Esophagus muscularis mucosa (tissue), 4 donors: ENCODE results near the gene CLNK.

Experiments
- EP300 ChIP-seq: sonication (generic); formaldehyde crosslinking; IDR thresholded peaks from one replicate; pipeline ENCODE4 v1.6.1; 2017; ENCODE audit warnings: antibody characterized with exemption
- POLR2AphosphoS5 ChIP-seq, 2 donors: sonication (generic); formaldehyde crosslinking; IDR thresholded peaks; one replicate each; pipeline ENCODE4 v1.6.1; 2017; ENCODE audit warnings: antibody characterized with exemption in 2 of 2
- TF ChIP-seq, protein P1 (sequence below), 3 experiments: fragments of 200-600 bp in 2 of 3; fragments of 450-650 bp in 1 of 3; sonication (generic) in 2 of 3; IDR thresholded peaks; one replicate each; pipeline ENCODE4 v1.5.1; 2017 to 2019; ENCODE audit warnings: antibody characterized with exemption in 3 of 3, mild to moderate bottlenecking in 2 of 3, moderate library complexity in 1 of 3

DNA sequence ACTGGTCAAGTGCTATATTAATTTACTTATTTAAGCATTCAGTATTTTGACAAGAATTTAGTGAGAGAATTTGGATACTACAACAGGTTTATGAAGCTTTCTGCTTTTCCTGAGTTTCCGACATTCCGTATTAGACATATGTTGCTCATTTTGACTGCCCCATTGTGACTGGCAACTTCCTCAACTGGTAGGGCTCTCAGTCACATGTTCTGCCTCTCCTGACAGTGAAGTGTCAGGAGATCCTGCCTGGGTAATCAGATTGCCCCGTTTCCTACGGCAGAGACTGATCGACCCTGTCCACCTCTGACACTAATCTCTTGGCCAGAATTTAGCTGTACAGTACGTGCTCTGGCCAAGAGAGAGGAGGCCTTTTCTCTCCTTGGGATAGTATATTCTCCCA is 49.5 kb downstream of the CLNK start:
- TF ChIP-seq, protein P1, sequence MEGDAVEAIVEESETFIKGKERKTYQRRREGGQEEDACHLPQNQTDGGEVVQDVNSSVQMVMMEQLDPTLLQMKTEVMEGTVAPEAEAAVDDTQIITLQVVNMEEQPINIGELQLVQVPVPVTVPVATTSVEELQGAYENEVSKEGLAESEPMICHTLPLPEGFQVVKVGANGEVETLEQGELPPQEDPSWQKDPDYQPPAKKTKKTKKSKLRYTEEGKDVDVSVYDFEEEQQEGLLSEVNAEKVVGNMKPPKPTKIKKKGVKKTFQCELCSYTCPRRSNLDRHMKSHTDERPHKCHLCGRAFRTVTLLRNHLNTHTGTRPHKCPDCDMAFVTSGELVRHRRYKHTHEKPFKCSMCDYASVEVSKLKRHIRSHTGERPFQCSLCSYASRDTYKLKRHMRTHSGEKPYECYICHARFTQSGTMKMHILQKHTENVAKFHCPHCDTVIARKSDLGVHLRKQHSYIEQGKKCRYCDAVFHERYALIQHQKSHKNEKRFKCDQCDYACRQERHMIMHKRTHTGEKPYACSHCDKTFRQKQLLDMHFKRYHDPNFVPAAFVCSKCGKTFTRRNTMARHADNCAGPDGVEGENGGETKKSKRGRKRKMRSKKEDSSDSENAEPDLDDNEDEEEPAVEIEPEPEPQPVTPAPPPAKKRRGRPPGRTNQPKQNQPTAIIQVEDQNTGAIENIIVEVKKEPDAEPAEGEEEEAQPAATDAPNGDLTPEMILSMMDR (IDR thresholded peaks at IDR 0.05): no peak
- no peak for TF ChIP-seq EP300
- no peak for TF ChIP-seq POLR2AphosphoS5 (IDR thresholded peaks at IDR 0.05)
